ENCODE results near the gene PDIA2.

The PDIA2 gene

DNA sequence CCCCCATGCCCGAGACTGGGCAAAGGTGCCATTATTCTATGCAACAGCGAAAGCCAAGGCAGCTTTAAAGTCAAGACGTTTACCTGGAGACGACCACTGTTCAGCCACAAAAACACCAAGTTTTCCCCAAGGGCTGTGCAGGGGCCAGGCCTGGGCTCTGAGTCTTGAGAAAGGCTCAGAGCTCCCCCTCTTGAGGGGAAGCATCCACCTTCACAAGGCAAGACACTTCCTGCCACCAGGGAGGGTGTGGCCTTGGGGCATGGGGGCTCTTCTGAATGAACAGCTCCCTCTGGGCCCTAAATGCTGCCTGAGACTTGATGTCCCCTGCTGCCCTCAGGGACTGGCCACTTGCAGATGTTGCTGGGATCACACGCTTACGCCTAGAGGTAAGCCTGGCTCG, 26.5 kb downstream of the PDIA2 start:
- no peak for ATAC-seq
- TF ChIP-seq, protein P1, sequence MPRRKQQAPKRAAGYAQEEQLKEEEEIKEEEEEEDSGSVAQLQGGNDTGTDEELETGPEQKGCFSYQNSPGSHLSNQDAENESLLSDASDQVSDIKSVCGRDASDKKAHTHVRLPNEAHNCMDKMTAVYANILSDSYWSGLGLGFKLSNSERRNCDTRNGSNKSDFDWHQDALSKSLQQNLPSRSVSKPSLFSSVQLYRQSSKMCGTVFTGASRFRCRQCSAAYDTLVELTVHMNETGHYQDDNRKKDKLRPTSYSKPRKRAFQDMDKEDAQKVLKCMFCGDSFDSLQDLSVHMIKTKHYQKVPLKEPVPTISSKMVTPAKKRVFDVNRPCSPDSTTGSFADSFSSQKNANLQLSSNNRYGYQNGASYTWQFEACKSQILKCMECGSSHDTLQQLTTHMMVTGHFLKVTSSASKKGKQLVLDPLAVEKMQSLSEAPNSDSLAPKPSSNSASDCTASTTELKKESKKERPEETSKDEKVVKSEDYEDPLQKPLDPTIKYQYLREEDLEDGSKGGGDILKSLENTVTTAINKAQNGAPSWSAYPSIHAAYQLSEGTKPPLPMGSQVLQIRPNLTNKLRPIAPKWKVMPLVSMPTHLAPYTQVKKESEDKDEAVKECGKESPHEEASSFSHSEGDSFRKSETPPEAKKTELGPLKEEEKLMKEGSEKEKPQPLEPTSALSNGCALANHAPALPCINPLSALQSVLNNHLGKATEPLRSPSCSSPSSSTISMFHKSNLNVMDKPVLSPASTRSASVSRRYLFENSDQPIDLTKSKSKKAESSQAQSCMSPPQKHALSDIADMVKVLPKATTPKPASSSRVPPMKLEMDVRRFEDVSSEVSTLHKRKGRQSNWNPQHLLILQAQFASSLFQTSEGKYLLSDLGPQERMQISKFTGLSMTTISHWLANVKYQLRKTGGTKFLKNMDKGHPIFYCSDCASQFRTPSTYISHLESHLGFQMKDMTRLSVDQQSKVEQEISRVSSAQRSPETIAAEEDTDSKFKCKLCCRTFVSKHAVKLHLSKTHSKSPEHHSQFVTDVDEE (CRISPR knock-in tag; IDR thresholded peaks at IDR 0.05): no peak
- TF ChIP-seq TCF4 (CRISPR knock-in tag; IDR thresholded peaks at IDR 0.05; ENCODE audit: borderline replicate concordance): no peak
- no peak for TF ChIP-seq ZC3H10 (CRISPR knock-in tag; IDR thresholded peaks at IDR 0.05)
- no peak for TF ChIP-seq PPARA (CRISPR knock-in tag; IDR thresholded peaks at IDR 0.05; ENCODE audit: borderline replicate concordance)
- no peak for TF ChIP-seq RARB (CRISPR knock-in tag; IDR thresholded peaks at IDR 0.05)
- TF ChIP-seq ZFP3 (CRISPR knock-in tag; IDR thresholded peaks at IDR 0.05): no peak
- no peak for TF ChIP-seq ZNF8 (CRISPR knock-in tag; IDR thresholded peaks at IDR 0.05)
- TF ChIP-seq, protein P2, sequence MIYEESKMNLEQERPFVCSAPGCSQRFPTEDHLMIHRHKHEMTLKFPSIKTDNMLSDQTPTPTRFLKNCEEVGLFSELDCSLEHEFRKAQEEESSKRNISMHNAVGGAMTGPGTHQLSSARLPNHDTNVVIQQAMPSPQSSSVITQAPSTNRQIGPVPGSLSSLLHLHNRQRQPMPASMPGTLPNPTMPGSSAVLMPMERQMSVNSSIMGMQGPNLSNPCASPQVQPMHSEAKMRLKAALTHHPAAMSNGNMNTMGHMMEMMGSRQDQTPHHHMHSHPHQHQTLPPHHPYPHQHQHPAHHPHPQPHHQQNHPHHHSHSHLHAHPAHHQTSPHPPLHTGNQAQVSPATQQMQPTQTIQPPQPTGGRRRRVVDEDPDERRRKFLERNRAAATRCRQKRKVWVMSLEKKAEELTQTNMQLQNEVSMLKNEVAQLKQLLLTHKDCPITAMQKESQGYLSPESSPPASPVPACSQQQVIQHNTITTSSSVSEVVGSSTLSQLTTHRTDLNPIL (CRISPR knock-in tag; IDR thresholded peaks at IDR 0.05; ENCODE audit: low read depth): no peak
- TF ChIP-seq, protein P3, sequence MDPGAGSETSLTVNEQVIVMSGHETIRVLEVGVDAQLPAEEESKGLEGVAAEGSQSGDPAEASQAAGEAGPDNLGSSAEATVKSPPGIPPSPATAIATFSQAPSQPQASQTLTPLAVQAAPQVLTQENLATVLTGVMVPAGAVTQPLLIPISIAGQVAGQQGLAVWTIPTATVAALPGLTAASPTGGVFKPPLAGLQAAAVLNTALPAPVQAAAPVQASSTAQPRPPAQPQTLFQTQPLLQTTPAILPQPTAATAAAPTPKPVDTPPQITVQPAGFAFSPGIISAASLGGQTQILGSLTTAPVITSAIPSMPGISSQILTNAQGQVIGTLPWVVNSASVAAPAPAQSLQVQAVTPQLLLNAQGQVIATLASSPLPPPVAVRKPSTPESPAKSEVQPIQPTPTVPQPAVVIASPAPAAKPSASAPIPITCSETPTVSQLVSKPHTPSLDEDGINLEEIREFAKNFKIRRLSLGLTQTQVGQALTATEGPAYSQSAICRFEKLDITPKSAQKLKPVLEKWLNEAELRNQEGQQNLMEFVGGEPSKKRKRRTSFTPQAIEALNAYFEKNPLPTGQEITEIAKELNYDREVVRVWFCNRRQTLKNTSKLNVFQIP (CRISPR knock-in tag; IDR thresholded peaks at IDR 0.05; ENCODE audit: borderline replicate concordance, low read depth): no peak
- TF ChIP-seq, protein P4, sequence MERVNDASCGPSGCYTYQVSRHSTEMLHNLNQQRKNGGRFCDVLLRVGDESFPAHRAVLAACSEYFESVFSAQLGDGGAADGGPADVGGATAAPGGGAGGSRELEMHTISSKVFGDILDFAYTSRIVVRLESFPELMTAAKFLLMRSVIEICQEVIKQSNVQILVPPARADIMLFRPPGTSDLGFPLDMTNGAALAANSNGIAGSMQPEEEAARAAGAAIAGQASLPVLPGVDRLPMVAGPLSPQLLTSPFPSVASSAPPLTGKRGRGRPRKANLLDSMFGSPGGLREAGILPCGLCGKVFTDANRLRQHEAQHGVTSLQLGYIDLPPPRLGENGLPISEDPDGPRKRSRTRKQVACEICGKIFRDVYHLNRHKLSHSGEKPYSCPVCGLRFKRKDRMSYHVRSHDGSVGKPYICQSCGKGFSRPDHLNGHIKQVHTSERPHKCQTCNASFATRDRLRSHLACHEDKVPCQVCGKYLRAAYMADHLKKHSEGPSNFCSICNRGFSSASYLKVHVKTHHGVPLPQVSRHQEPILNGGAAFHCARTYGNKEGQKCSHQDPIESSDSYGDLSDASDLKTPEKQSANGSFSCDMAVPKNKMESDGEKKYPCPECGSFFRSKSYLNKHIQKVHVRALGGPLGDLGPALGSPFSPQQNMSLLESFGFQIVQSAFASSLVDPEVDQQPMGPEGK (CRISPR knock-in tag; IDR thresholded peaks at IDR 0.05; ENCODE audit: borderline replicate concordance): no peak
- no peak for TF ChIP-seq ESRRG (CRISPR knock-in tag; IDR thresholded peaks at IDR 0.05)
- TF ChIP-seq ZNF565 (CRISPR knock-in tag; conservative IDR thresholded peaks at IDR 0.05; ENCODE audit: low read depth): no peak
- TF ChIP-seq OSR1 (CRISPR knock-in tag; IDR thresholded peaks at IDR 0.05): no peak
- no peak for TF ChIP-seq BACH2 (CRISPR knock-in tag; IDR thresholded peaks at IDR 0.05; ENCODE audit: borderline replicate concordance)

DNA sequence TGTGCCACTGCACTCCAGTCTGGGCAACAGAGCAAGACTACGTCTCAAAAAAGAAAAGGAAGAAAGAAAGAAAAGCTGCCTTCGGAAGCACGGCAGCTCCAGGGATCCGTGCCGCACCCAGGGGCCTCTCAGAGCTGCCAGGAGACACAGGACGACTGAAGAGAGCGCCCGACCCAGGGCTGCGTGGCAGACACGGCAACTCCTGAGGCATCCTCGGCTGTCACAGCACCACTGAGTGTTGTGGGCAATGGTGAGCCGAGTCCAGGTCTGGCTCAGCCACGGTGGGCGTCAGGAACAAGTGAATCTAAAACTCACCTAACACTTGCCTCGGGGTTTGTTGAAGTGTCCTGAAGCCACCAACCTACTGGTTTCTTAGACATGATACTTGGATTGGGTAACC, 28.8 kb downstream of the PDIA2 start:
- ATAC-seq: no peak
- TF ChIP-seq ZNF8 (CRISPR knock-in tag; IDR thresholded peaks at IDR 0.05): no peak
- TF ChIP-seq GLIS3 (CRISPR knock-in tag; IDR thresholded peaks at IDR 0.05): no peak
- TF ChIP-seq, protein P5, sequence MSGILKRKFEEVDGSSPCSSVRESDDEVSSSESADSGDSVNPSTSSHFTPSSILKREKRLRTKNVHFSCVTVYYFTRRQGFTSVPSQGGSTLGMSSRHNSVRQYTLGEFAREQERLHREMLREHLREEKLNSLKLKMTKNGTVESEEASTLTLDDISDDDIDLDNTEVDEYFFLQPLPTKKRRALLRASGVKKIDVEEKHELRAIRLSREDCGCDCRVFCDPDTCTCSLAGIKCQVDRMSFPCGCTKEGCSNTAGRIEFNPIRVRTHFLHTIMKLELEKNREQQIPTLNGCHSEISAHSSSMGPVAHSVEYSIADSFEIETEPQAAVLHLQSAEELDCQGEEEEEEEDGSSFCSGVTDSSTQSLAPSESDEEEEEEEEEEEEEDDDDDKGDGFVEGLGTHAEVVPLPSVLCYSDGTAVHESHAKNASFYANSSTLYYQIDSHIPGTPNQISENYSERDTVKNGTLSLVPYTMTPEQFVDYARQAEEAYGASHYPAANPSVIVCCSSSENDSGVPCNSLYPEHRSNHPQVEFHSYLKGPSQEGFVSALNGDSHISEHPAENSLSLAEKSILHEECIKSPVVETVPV (CRISPR knock-in tag; IDR thresholded peaks at IDR 0.05): no peak
- no peak for TF ChIP-seq RARB (CRISPR knock-in tag; IDR thresholded peaks at IDR 0.05)

DNA sequence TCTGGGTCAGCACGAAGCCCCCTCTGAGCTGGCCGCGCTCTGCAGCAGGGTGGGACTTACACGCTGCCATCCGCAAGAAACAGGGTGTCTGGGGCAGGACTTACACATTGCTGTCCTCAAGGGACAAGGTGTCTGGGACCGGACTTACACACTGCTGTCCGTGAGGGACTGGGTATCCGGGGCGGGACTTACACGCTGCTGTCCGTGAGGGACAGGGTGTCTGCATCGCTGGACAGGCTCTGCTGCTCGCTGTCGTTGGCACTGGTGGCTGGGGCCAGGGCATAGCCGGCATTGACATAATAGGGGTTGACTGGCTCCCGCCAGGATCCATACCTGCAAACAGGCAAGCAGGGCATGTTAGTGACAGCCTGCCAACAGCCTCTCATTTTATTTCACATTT, 31.4 kb downstream of the PDIA2 start:
- no peak for ATAC-seq

More for the DNA sequence above, 31.4 kb downstream of the PDIA2 start:
- TF ChIP-seq ZNF8 (CRISPR knock-in tag; IDR thresholded peaks at IDR 0.05) (no peak), PPARA (CRISPR knock-in tag; IDR thresholded peaks at IDR 0.05; ENCODE audit: borderline replicate concordance) (no peak), RARB (CRISPR knock-in tag; IDR thresholded peaks at IDR 0.05) (no peak), ZFP30 (CRISPR knock-in tag; IDR thresholded peaks at IDR 0.05) (no peak), BACH2 (CRISPR knock-in tag; IDR thresholded peaks at IDR 0.05; ENCODE audit: borderline replicate concordance) (no peak), TCF4 (CRISPR knock-in tag; IDR thresholded peaks at IDR 0.05; ENCODE audit: borderline replicate concordance) (no peak), SNAI2 (CRISPR knock-in tag; IDR thresholded peaks at IDR 0.05) (no peak), ISL1 (CRISPR knock-in tag; IDR thresholded peaks at IDR 0.05) (no peak), GLIS3 (CRISPR knock-in tag; IDR thresholded peaks at IDR 0.05) (no peak), OSR1 (CRISPR knock-in tag; IDR thresholded peaks at IDR 0.05) (no peak), ZNF70 (CRISPR knock-in tag; IDR thresholded peaks at IDR 0.05) (no peak)
- TF ChIP-seq, protein P1 (CRISPR knock-in tag; IDR thresholded peaks at IDR 0.05): no peak
- TF ChIP-seq, protein P5 (CRISPR knock-in tag; IDR thresholded peaks at IDR 0.05): no peak

Data from SK-N-SH treated with all-trans-retinoic acid at 6 μM for 48 hours (cell line).